GM18511 (cell line): ENCODE results near the gene TSC22D1.

Experiments used
- ATAC-seq: cut with Tn5 transposase; IDR thresholded peaks from one replicate; pipeline ENCODE4 v1.9.1; 2021; ENCODE audit warnings: mild to moderate bottlenecking, moderate library complexity; ENCODE audit not compliant: unreplicated experiment

TSC22D1 gene

DNA sequence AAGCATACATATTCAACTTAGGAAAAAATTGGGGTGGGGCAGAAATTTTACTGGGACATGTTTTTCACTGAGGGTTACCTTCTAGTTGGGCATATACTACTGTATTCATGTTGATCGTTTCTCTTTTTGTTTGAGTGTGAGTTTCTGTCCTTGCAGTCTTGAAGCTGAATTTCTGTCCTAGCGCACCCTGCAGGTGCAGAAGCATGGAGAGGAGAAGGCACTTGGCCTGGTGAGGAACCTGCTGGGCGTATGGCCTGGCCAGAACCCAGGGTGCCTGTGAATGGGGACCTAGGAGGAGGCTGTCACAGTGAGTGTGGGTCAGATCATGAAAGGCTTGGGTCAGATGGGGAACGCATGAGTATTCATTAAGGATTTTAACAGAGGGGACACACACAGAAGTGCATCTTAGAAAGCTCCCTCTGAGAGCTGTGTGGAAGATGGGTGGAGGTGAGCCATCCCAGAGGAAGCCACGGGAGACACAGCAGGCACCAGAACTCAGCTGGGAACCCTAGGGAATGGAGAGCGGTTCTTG, 165.7 kb downstream of the TSC22D1 start:
- ATAC-seq, result no peak

DNA sequence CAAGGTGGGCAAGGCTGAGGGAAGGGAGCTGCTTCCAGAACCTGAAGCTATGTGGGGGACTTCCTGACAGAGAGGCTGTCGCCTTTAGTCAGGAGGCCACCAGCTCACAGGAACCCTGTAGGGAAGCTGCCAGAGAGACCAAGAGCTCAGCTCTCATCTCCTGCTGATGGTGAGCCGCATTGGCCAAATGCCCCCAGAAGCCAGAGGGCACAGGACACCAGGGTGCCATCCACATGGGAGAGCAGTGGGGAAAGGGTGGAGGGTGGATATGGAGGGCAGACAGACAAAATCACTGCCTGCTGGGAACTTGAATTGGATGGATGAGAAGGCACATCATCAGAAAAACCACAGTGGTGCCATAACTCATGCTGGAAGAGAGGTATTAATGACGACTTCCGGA, 166.5 kb downstream of the TSC22D1 start:
- ATAC-seq, result no peak

DNA sequence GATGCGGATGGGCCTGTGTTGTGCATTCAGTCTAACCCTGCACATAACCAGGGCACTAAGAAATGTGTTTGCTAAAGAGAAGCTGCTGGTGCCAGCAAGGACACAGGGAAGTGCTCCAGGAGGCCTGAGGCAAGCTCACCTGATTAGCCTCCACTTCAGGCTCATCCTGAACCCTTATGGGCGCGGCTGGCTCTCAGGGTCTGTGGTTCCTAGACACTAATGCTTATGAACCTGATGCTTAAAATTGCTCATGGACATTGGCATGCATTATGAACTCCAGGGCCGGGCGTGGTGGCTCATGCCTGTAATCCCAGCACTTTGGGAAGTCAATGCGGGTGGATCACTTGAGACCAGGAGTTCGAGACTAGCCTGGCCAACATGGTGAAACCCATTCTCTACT, 168.2 kb downstream of the TSC22D1 start:
- ATAC-seq, result no peak

- ATAC-seq, result no peak
Measured at GRCh38 chr13:44407379-44407778, 168.8 kb downstream of the TSC22D1 start.

DNA sequence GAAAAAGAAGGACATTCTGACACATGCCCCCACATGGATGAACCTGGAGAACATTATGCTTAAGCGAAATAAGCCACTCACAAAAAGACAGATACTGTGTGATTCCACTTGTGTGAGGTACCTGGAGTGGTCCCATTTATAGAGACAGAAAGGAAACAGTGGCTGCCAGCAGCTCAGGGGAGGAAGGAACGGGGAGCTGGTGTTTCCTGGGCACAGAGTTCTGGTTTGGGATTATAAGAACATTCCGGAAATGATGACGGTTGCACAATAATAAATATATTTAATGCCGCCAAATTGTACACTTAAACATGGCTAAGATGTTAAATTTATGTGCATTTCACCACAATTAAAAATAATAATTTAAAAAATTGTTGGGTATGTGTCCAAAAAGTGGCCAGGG, 169.5 kb downstream of the TSC22D1 start:
- no peak for ATAC-seq

GRCh38 chr13:44404261-44405132, 171.6 kb downstream of the TSC22D1 start:
- no peak for ATAC-seq

- no peak for ATAC-seq
Measured at GRCh38 chr13:44403461-44404056, 172.6 kb downstream of the TSC22D1 start.

GRCh38 chr13:44402899-44403445, 173.2 kb downstream of the TSC22D1 start:
- ATAC-seq, result no peak

DNA sequence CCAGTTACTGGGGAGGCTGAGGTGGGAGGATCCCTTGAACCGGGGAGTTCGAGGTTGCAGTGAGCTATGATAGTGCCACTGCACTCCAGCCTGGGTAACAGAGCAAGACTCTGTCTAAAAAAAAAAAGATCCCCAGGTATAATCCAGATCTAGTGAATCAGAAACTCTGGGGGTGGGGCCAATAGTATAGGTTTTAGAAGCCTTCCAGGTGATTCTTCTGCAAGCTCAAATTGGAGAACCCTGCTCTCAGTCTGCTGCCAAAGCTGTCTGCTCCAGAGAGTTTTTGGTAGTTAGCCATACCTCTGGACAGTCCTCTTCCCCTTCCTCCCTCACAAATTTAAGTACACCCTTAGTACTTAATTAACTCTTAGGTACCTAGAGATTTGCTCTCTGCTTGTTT, 174.6 kb downstream of the TSC22D1 start:
- no peak for ATAC-seq

GRCh38 chr13:44400736-44401135, 175.4 kb downstream of the TSC22D1 start:
- ATAC-seq, result no peak

- ATAC-seq, result no peak
Measured at GRCh38 chr13:44399074-44399473, 177.1 kb downstream of the TSC22D1 start.

DNA sequence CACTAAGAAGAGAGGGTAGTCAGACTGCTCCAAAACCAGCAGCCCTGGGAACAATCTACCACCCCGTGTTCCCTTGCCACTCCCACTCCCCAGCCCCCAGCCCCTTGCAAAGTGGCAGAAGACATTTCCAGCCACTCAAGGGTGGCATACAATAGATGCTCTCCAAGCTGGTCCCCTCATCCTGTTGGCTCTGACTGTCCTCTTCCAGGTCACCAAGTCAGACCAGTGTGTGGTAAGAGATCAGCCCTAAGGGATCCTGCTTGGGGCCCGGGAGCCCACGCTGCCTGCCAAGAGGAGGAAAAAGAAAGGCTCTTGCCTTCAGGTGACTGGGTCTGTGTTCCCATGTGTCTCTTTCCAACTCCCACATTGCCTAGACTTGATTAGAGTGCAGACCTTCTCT, 177.5 kb downstream of the TSC22D1 start:
- no peak for ATAC-seq

DNA sequence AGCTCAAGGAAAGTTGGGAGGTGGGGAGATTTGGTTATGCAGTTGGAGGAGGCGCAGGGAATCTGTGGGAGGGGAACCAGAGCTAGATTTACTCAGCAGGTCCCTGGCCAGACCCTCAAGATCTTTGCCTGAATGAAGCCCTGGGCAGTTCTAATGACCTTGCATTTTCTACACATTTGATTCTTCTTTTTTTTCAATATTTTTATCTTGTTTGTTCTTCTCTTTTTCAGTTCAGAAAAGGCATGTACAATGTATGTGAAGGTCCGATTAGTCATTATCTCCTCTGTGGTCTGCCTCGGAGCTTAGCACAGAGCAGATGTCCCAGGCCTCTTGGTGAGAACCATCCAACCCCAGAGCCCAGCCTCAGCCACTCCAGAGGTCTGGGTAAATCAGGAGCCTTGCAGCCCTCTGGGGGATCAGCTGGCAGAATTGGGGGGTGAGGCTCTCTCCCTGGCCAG, 178.3 kb downstream of the TSC22D1 start:
- no peak for ATAC-seq

- no peak for ATAC-seq
Measured at GRCh38 chr13:44396701-44397580, 179.2 kb downstream of the TSC22D1 start.

GRCh38 chr13:44395976-44396694, 180.0 kb downstream of the TSC22D1 start:
- no peak for ATAC-seq

GRCh38 chr13:44394658-44395057, 181.5 kb downstream of the TSC22D1 start:
- ATAC-seq, result no peak

GRCh38 chr13:44393391-44393790, 182.7 kb downstream of the TSC22D1 start:
- no peak for ATAC-seq

GRCh38 chr13:44389876-44390275, 186.3 kb downstream of the TSC22D1 start:
- no peak for ATAC-seq

DNA sequence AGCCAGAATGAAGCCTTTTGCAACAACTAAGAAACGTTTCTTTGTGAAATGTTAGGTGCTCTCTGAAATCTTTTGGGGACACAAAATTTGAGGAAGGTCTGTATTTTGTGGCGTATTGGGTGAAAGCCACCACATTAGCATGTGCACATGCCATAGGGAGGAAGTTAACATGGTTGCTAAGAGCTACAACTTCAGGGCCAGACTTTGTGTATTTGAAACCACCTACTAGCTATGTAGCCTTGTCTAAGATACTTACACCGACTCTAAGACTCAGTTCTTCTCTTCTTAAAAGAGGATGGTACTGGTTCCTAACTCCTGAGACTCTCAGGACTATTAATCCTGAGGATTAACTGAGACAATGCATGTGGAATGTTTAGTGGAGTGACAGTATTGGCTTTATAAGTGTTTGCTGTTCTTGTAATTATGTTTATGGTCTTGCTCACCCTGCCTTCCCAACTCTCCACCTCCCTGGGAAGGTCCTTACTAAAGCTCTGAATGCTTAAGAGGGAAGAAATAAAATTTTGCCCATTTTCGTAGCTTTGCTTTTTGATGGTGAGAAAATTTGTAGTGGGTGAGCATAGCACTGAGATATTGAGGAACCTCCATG, 187.0 kb downstream of the TSC22D1 start:
- no peak for ATAC-seq
